ENCODE measurements around the gene DVL2. TPM values are rescaled to one million over a fixed set of nuclear protein-coding genes. Genes with fewer than 3 reads are reported as not detected.
A peak's percentile ranks its signal among the peaks of the same experiment; 100 is the strongest.
"Not testable (repeated sequence)": the region's sequence is repeated elsewhere in the genome, so short reads cannot be mapped to it uniquely, and the experiment has no call there.

DVL2 gene
- total RNA-seq, 1 donor from 2014 or later = 20.0 TPM

DNA sequence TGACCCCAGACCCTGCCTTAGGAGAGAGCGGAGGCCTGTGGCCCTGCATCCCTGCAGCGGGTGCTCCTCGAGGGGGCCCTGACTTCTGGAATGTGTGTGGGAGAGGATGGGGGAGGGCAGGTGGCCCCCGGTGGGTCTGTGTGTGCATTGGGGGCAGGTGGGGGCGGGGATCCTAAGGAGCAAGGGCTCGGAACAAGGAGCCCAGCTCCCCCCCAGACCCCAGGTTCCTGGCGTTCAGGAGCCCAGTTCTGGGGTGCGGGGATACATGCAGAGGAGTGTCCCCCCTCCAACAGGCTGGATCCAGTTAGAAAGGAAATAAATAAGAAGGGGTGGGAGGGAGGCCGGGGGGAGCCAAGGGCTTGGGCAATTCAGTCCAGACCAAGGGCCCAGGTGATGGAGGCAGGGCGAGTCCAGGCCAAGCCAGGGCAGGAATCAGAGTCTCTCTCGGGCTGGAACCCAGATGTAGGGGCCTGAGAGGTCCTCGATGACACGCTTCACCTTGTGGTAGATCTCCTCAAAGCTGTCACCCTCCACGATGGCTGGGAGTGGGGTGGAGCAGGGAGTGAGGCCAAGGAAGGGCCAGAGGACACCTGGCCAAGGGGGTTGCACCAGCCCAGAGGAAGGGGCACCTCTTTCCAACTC is 43.9 kb downstream of the DVL2 start:
- no peak for DNase-seq (ENCODE audit: missing footprints)
- no peak for ATAC-seq
- intact Hi-C loops (cut with DNase I) = no loop called here

DNA sequence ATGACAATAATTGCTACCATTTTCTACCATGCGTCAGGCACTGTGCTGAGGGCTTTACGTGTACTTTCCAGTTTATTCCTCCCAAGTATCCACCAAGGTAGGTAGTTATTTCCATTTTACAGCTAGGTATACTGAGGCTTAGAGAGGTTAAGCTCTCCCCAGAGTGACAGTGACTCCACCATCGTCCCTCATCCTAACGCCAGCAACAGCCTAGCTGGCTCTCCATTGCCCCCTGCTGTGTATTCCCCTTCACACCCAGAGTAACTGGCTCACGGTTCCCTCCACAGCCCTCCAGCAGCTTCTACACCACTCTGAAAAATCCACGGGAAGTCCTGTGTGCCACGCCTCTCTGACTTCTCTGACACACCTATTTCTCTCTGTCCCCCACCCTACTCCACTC is 48.1 kb downstream of the DVL2 start:
- ATAC-seq (no peak), DNase-seq (ENCODE audit: missing footprints) (no peak)
- intact Hi-C loops (cut with DNase I) = no loop called here

DNA sequence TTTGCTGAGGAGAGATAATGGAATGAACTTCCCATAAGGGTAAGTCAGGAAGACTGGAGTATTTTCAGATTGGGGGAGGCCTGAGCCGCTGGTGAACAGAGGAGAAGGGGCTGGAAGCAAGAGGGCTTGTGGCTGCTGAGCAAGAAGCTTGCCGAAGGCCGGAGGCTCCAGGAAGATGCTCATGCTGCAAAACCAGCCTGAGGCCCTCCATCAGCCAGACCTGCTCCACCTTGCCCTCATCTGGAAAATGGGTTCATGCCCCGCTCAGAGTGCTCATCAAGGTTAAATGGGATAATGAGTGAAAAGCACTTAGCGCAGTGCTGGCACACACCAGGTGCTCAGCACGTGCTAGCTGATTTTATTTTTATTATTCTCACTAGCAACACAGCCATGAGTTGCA is 49.7 kb downstream of the DVL2 start:
- ATAC-seq (no peak), DNase-seq (ENCODE audit: missing footprints) (no peak)
- intact Hi-C loops (cut with DNase I) = no loop called here

DNA sequence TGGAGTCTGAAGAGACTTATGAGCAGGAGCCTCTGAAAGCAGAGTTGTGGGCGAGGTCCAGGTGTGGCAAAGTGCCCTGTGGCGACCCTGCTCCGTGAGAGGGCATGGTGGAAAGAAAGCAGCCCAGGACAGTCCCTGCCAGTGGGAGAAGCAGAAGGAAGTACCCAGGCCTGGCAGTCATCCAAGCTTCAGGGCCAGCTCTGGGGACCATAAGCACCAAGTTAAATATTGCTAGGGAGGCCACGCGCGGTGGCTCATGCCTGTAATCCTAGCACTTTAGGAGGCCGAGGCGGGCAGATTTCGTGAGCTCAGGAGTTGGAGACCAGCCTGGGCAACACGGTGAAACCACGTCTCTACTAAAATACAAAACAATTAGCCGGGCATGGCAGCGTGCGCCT is 50.2 kb downstream of the DVL2 start:
- no peak for ATAC-seq
- DNase-seq (ENCODE audit: missing footprints) = no peak
- intact Hi-C loops (cut with DNase I) = no loop called here

DNA sequence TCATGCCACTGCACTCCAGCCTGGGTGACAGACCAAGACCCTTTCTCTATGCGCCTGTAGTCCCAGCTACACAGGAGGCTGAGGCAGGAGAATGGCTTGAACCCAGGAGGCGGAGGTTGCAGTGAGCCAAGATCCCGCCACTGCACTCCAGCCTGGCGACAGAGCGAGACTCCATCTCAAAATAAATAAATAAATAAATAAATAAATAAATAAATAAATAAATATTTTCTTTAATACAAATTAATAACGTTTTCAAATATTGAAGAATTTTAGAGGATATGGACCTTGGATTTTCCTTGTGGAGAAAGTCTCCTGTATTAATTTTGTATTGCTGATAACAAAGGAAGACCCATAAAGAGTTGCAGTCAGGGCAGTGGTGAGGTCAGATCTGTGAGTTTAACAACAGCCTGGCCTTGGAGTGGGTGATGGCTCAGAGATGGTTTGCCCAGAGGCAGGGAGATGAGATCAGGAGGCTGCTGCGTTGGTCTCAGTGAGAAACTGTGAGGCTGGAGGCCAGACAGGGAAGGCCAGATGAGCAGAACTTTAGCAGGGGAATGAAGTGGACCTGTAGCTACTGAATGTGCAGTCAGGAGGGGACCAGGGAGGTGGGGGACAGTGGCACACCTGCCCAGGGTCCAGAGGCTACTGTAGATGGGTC is 50.8 kb downstream of the DVL2 start:
- ATAC-seq = no peak
- intact Hi-C loops (cut with DNase I) = no loop called here
- no peak for DNase-seq (ENCODE audit: missing footprints)

DNA sequence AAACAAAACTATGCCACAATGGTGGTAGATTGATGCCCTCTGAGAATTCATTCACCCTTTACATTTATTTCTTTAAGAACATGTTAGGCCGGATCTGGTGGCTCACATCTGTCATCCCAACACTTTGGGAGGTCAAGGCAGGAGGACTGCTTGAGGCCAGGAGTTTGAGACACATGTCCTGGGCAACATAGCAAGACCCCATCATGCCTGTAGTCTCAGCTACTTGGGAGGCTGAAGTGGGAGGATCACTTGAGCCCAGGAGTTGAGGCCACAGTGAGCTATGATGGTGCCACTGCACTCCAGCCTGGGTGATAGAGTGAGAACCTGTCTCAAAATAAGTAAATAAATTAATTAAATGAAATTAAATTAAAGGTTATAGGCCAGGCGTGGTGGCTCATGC is 52.2 kb downstream of the DVL2 start:
- DNase-seq (ENCODE audit: missing footprints); ATAC-seq; intact Hi-C loops (cut with DNase I): not testable (repeated sequence)

DNA sequence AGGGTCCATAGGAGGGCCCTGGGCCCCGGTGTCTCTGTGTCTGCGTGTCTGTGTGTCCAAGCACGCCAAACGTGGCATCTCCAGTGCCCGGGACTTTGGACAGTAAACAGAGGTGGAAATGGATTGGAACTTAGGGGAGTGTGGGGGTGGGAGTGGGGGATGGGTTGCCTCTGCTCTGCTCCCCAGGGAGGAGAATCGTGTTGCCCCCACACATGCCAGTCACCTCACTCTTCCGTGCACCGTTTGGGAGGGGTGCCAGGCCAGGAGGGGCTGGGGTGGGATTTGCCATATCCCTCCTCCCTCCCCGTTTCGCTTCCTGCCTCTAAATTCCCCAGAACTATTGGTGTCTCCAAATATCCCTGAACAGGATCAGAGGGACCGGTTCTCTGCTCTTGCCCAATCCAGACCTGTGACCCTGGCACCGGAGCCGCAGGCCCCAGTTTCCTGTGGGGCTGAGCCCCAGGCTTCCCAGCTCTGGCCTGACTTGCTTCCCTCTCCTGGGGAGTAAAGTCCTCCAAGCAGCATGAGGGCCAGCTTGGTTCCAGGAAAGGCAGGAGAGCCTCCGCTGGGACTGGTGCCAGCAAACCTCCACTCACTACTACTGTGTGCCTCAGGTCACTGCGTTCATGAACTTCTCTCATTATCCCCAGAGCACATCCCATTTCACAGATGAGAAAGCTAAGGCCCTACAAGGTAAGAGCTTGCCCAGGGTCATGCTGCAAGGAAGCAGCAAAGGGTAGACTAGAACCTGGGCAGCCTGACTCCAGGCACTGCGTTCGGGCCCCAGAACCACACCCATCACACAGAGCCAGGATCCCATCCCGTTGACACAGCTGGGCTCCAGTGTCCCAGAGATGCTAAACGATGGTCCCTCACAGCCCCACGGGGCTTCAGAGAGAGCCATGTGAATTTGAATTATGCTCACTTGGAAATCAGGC is 54.7 kb downstream of the DVL2 start, which contains the start of gene ASGR1:
TSS of gene ASGR1 (minus strand) at position 54 of the 938 bp plus-strand sequence. CDS start 807 bp downstream, outside the sequence.
- ATAC-seq (no peak), DNase-seq (ENCODE audit: missing footprints) (no peak)
- intact Hi-C loops (cut with DNase I) = no loop called here

DNA sequence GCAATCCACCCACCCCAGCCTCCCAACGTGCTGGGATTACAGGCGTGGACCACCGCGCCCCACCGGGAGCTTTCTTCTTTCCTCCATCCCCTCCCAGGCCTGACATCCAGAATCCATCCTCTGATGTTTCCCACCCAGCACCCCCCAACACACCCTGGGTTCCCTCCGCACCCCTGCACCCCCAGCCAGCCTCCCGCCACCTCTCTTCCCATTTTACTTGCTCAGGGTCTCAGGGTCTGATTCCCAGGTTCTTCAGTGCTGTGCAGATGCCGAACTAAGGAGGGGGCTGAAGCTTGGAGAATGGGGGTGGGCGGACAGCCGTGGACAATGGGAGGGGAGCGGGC is 55.4 kb downstream of the DVL2 start:
- intact Hi-C loops (cut with DNase I) = no loop called here
- DNase-seq (ENCODE audit: missing footprints) = no peak
- ATAC-seq = no peak

DNA sequence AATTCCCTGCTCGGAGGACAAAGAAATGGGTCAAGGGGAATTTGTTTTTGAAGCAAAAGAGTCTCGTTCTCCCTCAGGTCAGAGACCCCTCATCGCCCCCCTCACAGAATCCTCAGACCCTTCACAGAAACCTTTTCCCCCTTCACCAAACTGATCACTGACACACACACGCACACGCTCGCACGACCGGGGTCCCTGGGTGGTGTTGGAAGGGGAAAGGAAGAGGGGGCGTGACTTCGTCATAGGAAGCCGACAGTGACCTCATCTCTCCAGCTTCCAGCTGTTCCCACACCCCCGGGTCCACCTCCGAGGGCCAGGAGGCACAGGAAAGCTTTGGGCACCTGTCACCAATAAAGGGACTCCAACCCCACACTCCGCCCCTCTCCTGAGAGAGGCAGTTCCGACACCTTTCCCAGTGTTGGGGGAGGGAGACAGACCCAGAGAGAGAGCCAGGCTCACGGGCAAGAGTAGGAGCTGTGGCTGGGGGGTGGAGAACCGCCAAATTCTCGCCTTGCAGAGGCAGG is 56.3 kb downstream of the DVL2 start:
- intact Hi-C loops (cut with DNase I) = loop anchor here (2.0 kb wide), 1 partner anchor 131 kb away; no protein-coding TSS in a partner anchor
- DNase-seq (ENCODE audit: missing footprints) (no peak), ATAC-seq (no peak)

DNA sequence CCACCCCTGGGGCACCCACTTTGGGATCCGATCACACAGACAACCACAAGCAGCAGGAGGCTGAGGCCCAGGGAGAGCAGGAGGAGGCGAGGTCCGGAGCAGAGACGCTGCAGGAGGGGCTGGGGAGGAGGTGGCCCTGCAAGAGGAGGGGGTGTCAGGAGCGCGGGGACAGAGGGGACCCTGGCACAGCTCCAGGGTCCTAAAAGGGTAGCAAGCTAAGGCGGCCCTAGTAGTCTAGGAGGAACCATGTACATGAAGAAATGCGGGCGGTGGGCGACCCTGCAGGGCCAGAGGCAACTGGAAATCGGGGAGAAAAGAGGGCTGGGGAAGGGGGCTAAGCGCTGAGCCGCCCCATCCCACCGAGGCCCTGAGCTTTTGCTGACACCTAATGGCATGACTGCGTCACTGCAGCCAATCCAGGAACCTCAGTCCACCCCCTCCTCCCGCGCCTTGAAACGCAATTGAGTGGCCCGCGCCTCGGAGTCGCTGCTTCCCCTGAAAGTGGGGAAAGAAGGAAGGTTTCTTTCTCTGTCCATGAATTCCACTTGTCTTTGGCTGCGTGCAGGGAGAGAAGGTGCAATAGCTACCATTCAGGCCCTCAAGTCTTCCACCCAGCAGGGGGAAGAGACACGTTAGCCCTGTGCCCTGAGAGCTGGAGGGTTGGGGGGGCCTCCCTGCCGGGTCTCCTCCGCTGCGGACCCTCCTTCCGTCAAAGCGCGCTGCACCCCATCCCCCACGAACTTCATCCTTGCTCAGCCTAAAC is 56.9 kb downstream of the DVL2 start:
- DNase-seq (ENCODE audit: missing footprints) (peak; percentile 76), ATAC-seq (peak; percentile 74)
- intact Hi-C loops (cut with DNase I) = loop anchor here (2.0 kb wide), 1 partner anchor 131 kb away; no protein-coding TSS in a partner anchor

DNA sequence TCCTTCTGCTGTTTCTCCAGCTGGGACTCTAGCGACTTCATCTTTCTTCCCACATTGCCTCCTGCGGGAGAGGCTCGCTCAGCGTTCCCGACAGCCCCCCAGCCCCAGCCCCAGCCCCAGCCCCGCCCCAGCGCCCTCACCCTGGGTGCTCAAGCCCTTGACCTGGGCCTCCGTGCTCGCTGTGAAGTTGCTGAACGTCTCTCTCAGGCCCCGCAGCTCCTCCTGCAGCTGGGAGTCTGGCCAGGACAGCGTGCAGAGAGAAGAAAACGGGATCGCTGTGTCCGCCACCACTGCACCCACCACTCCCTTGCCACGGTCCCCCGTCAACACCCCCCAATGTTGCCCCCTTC is 57.5 kb downstream of the DVL2 start:
- intact Hi-C loops (cut with DNase I) = loop anchor here (2.0 kb wide), 1 partner anchor 130 kb away; no protein-coding TSS in a partner anchor
- DNase-seq (ENCODE audit: missing footprints) (no peak), ATAC-seq (no peak)

DNA sequence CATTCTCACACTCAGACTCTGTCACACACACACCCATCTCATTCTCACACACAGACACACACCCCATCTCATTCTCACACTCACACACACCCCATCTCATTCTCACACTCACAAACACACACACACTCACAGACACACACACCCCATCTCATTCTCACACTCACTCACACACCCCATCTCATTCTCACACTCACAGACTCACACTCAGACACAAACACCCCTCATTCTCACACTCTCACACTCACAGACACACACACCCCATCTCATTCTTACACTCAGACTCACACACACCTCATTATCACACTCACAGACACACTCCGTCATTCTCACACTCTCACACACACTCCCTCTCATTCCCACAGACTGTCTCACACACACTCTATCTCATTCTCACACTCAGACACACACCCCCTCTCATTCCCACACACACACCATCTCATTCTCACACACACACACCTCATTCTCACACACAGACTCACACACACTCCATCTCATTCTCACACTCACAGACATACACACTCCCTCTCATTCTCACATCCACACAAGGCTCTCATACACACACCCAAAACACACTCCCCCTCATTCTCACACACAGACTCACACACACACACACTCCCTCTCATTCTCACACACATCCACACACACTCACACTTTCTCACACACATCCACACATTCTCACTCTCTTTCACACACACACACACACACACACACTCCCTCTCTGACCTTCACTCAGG is 58.0 kb downstream of the DVL2 start:
- intact Hi-C loops (cut with DNase I) = loop anchor here (2.0 kb wide), 1 partner anchor 129 kb away; no protein-coding TSS in a partner anchor
- DNase-seq (ENCODE audit: missing footprints) (no peak), ATAC-seq (no peak)

Small RNAs within 50 kb of the gene (microRNA-seq; reads per million reads assigned to microRNA genes)
- gene MIR324 = 809 reads per million, percentile 82 among the genes with 10 or more reads in this experiment

Other genes starting within 250 kb of the DVL2 start
- 0.11 TPM for gene ALOX12, start 238.5 kb downstream of the DVL2 start, total RNA-seq
- gene RNASEK, start 221.9 kb downstream of the DVL2 start, total RNA-seq = 177 TPM
- 14.0 TPM for gene BCL6B, start 211.5 kb downstream of the DVL2 start, total RNA-seq
- 1.8 TPM for gene SLC16A13, start 198.5 kb downstream of the DVL2 start, total RNA-seq
- 0.78 TPM for gene SLC16A11, start 190.4 kb downstream of the DVL2 start, total RNA-seq
- 5.4 TPM for gene CLEC10A, start 154.3 kb downstream of the DVL2 start, total RNA-seq
- gene ASGR2, start 119.7 kb downstream of the DVL2 start, total RNA-seq = 0.46 TPM
- gene ASGR1, start 55.1 kb downstream of the DVL2 start, total RNA-seq = 0.43 TPM
- gene DLG4, start 14.7 kb downstream of the DVL2 start, total RNA-seq = 20.6 TPM
- gene ACADVL, start 14.6 kb downstream of the DVL2 start, total RNA-seq = 2,192 TPM
- gene PHF23, start 4.9 kb upstream of the DVL2 start, total RNA-seq = 23.3 TPM
- 444 TPM for gene GABARAP, start 7.9 kb upstream of the DVL2 start, total RNA-seq
- 114 TPM for gene CTDNEP1, start 17.2 kb upstream of the DVL2 start, total RNA-seq
- 72.7 TPM for gene ELP5, start 17.7 kb upstream of the DVL2 start, total RNA-seq
- gene CLDN7, start 28.0 kb upstream of the DVL2 start, total RNA-seq = 1.2 TPM
- gene SLC2A4, start 47.2 kb upstream of the DVL2 start, total RNA-seq = 119 TPM
- gene YBX2, start 60.1 kb upstream of the DVL2 start, total RNA-seq = 0.81 TPM
- 326 TPM for gene EIF5A, start 73.1 kb upstream of the DVL2 start, total RNA-seq
- 70.3 TPM for gene GPS2, start 80.8 kb upstream of the DVL2 start, total RNA-seq
- gene NEURL4, start 94.8 kb upstream of the DVL2 start, total RNA-seq = 30.8 TPM
- gene ACAP1, start 102.0 kb upstream of the DVL2 start, total RNA-seq = 14.0 TPM
- 4.7 TPM for gene KCTD11, start 117.6 kb upstream of the DVL2 start, total RNA-seq
- gene TMEM95, start 120.6 kb upstream of the DVL2 start, total RNA-seq = not detected
- gene TNK1, start 146.6 kb upstream of the DVL2 start, total RNA-seq = 2.6 TPM
- gene PLSCR3, start 160.0 kb upstream of the DVL2 start, total RNA-seq = 18.4 TPM
- 64.0 TPM for gene TMEM256, start 169.6 kb upstream of the DVL2 start, total RNA-seq
- 7.0 TPM for gene NLGN2, start 173.3 kb upstream of the DVL2 start, total RNA-seq
- gene SPEM1, start 185.8 kb upstream of the DVL2 start, total RNA-seq = not detected
- gene SPEM2, start 191.1 kb upstream of the DVL2 start, total RNA-seq = not detected
- gene SPEM3, start 194.3 kb upstream of the DVL2 start, total RNA-seq = not detected
- gene TMEM102, start 200.9 kb upstream of the DVL2 start, total RNA-seq = 2.7 TPM
- gene FGF11, start 205.0 kb upstream of the DVL2 start, total RNA-seq = 11.7 TPM
- gene CHRNB1, start 210.5 kb upstream of the DVL2 start, total RNA-seq = 11.8 TPM
- gene ZBTB4, start 245.1 kb upstream of the DVL2 start, total RNA-seq = 62.1 TPM
- gene SLC35G6, start 246.9 kb upstream of the DVL2 start, total RNA-seq = not detected
- gene POLR2A, start 249.8 kb upstream of the DVL2 start, total RNA-seq = 36.4 TPM